K562 (cell line): ENCODE measurements around the gene DHCR24. TPM values are rescaled to one million over a fixed set of nuclear protein-coding genes. Genes with fewer than 3 reads are reported as not detected.
A peak's percentile ranks its signal among the peaks of the same experiment; 100 is the strongest.

Experiments used
- ATAC-seq: fragments of 200-7000 bp; cut with Tn5 transposase; 3 replicates; pipeline ENCODE4 v1.9.1; 2020; ENCODE audit warnings: moderate library complexity
- BruUV-seq: library from RNA; stranded (reverse); fragments of 400-500 nt; replicated peaks from 2 replicates; lab custom pipeline; 2021; lab: Mats Ljungman, UMichigan
- CTCF ChIA-PET: fragments of 300-600 bp; formaldehyde crosslinking; extraction: SDS; loops from one replicate; lab custom pipeline; 2021; ENCODE audit warnings: low intra/inter-chr PET ratio; lab: Yijun Ruan, JAX
- POLR2A ChIA-PET: fragments of 300-600, 350-650 bp; sonication (Branson Sonifier 250); formaldehyde crosslinking; extraction: SDS; loops from one replicate; lab custom pipeline; 2021; ENCODE audit warnings: antibody characterized with exemption, inconsistent platforms; lab: Yijun Ruan, JAX
- DNase-seq, 4 experiments: peaks; one replicate each; pipeline versions ENCODE4 v3.0.0 to v3.0.0-alpha.2; 2011 to 2018; ENCODE audit warnings: low spot score in 3 of 4, mixed read lengths in 3 of 4; ENCODE audit errors: extremely low read depth in 1 of 4
- FAIRE-seq: peaks from 2 replicates; lab custom pipeline; 2011; peaks lifted over from hg19 to GRCh38; lab: Jason Lieb, UNC
- H2AFZ ChIP-seq: 2 replicates; pipeline ENCODE4 v1.6.0; 2011; ENCODE audit warnings: low read depth, low read length, control low read depth, inconsistent platforms
- H3K27ac ChIP-seq: fragments of 200-600 bp; 3 replicates; pipeline ENCODE4 v1.8.0; 2011; ENCODE audit warnings: low read depth, mild to moderate bottlenecking, control low read depth, inconsistent platforms, low read length, moderate library complexity, mixed read lengths; ENCODE audit errors: extremely low read depth
- H3K27me3 ChIP-seq, 2 experiments: fragments of 300-600 bp in 1 of 2; 2 replicates in 1 of 2; 3 replicates in 1 of 2; pipeline versions ENCODE4 v1.6.0 to v1.8.0; 2011; ENCODE audit warnings: inconsistent platforms in 2 of 2, low read length in 2 of 2, mild to moderate bottlenecking in 1 of 2, mixed read lengths in 1 of 2, moderate library complexity in 1 of 2; ENCODE audit not compliant: control insufficient read depth in 2 of 2, insufficient read depth in 2 of 2
- H3K36me3 ChIP-seq: fragments of 300-600 bp; 3 replicates; pipeline ENCODE4 v1.8.0; 2011; ENCODE audit warnings: mild to moderate bottlenecking, low read length, inconsistent platforms; ENCODE audit not compliant: control insufficient read depth, insufficient read depth
- H3K4me1 ChIP-seq, 2 experiments: fragments of 200-600 bp in 1 of 2; replicated peaks in 1 of 2; 2 replicates in 1 of 2; 3 replicates in 1 of 2; pipeline versions ENCODE4 v1.5.1 to v1.8.0; 2011; ENCODE audit warnings: inconsistent platforms in 2 of 2, low read length in 2 of 2, mild to moderate bottlenecking in 1 of 2, mixed read lengths in 1 of 2, moderate library complexity in 1 of 2; ENCODE audit not compliant: control insufficient read depth in 2 of 2, insufficient read depth in 2 of 2
- H3K4me2 ChIP-seq: 2 replicates; pipeline ENCODE4 v1.6.1; 2011; ENCODE audit warnings: low read length, control low read depth, inconsistent platforms, mixed read lengths; ENCODE audit not compliant: insufficient read depth
- H3K4me3 ChIP-seq: fragments of 200-600 bp; sonication (generic), shearing (Covaris generic); 2 replicates; pipeline ENCODE4 v1.5.1; 2016; ENCODE audit warnings: control low read depth, inconsistent platforms
- H3K79me2 ChIP-seq: fragments of 200-600 bp; 3 replicates; pipeline ENCODE4 v1.8.0; 2011; ENCODE audit warnings: low read length, inconsistent platforms; ENCODE audit not compliant: control insufficient read depth, insufficient read depth
- H3K9ac ChIP-seq, 2 experiments: 2 replicates each; pipeline versions ENCODE4 v1.6.0 to v1.6.1; 2011; ENCODE audit warnings: low read depth in 2 of 2, low read length in 2 of 2, control low read depth in 1 of 2, inconsistent platforms in 1 of 2, mild to moderate bottlenecking in 1 of 2, mixed read lengths in 1 of 2; ENCODE audit not compliant: insufficient read depth in 1 of 2
- H3K9me1 ChIP-seq: one replicate; pipeline ENCODE4 v1.6.0; 2011; ENCODE audit warnings: inconsistent platforms, mild to moderate bottlenecking, low read length, moderate library complexity; ENCODE audit not compliant: control insufficient read depth, insufficient read depth
- H3K9me3 ChIP-seq: replicated peaks from 2 replicates; pipeline ENCODE4 v1.5.1; 2011; ENCODE audit warnings: low read depth, low read length, inconsistent platforms; ENCODE audit not compliant: control insufficient read depth, insufficient read depth
- H4K20me1 ChIP-seq: replicated peaks from 2 replicates; pipeline ENCODE4 v1.6.1; 2011; ENCODE audit warnings: low read length, inconsistent platforms, mixed read lengths; ENCODE audit not compliant: control insufficient read depth, insufficient read depth
- ARID1B ChIP-seq: fragments of 450-650 bp; IDR thresholded peaks from 2 replicates; pipeline ENCODE4 v1.6.1; 2016; ENCODE audit warnings: antibody characterized with exemption, mild to moderate bottlenecking, inconsistent platforms
- ATF6 ChIP-seq: sonication (generic); formaldehyde crosslinking; IDR thresholded peaks from 2 replicates; pipeline ENCODE4 v1.4.0; 2020; ENCODE audit warnings: mild to moderate bottlenecking, missing genetic modification reagents
- CC2D1A ChIP-seq: fragments of 450-650 bp; IDR thresholded peaks from 2 replicates; pipeline ENCODE4 v1.6.1; 2017; ENCODE audit warnings: mild to moderate bottlenecking
- DPF2 ChIP-seq: fragments of 450-650 bp; IDR thresholded peaks from 2 replicates; pipeline ENCODE4 v1.6.1; 2016
- ETV5 ChIP-seq: sonication (generic); formaldehyde crosslinking; IDR thresholded peaks from 2 replicates; pipeline ENCODE4 v1.4.0; 2020; ENCODE audit warnings: low read depth, mild to moderate bottlenecking, missing genetic modification reagents
- FOXM1 ChIP-seq, 2 experiments: fragments of 450-650 bp in 1 of 2; sonication (generic) in 1 of 2; formaldehyde crosslinking in 1 of 2; IDR thresholded peaks; 2 replicates each; pipeline versions ENCODE4 v1.6.1 to v1.9.0; 2017 to 2022; ENCODE audit warnings: low read depth in 2 of 2, mild to moderate bottlenecking in 2 of 2, missing genetic modification reagents in 1 of 2, moderate library complexity in 1 of 2
- PBX2 ChIP-seq, 2 experiments: IDR thresholded peaks in 1 of 2; conservative IDR thresholded peaks in 1 of 2; 2 replicates each; pipeline ENCODE4 v1.6.1; 2016; ENCODE audit warnings: low read depth in 2 of 2, mild to moderate bottlenecking in 1 of 2, missing compliant biosample characterization in 1 of 2, missing genetic modification characterization in 1 of 2, moderate library complexity in 1 of 2
- PHB2 ChIP-seq: fragments of 450-650 bp; IDR thresholded peaks from 2 replicates; pipeline ENCODE4 v1.6.1; 2017; ENCODE audit warnings: low read depth
- PHTF2 ChIP-seq: fragments of 250-450 bp; sonication (Bioruptor Pico); IDR thresholded peaks from 2 replicates; pipeline ENCODE4 v1.5.0; 2021; ENCODE audit warnings: mild to moderate bottlenecking
- RBM14 ChIP-seq: fragments of 200-400 bp; formaldehyde crosslinking; IDR thresholded peaks from 2 replicates; pipeline ENCODE4 v1.6.1; 2018; ENCODE audit warnings: low read depth, mild to moderate bottlenecking, low read length, moderate library complexity, borderline replicate concordance; ENCODE audit not compliant: insufficient read depth
- STAT6 ChIP-seq: sonication (generic); formaldehyde crosslinking; IDR thresholded peaks from 2 replicates; pipeline ENCODE4 v1.8.1; 2023; ENCODE audit warnings: mild to moderate bottlenecking, missing genetic modification reagents
- ZNF239 ChIP-seq: fragments of 250-450 bp; sonication (Bioruptor Pico); IDR thresholded peaks from 2 replicates; pipeline ENCODE4 v1.4.0; 2020; ENCODE audit warnings: mild to moderate bottlenecking
- WGBS: fragments of 100-300 bp; shearing (Covaris generic); methylation state at CpG from one replicate; pipeline ENCODE4 v1.1.6; 2016; ENCODE audit warnings: low coverage, mixed read lengths; ENCODE audit not compliant: insufficient coverage; ENCODE audit errors: missing lambda C conversion rate; 5-methylcytosine and 5-hydroxymethylcytosine counted together
- in situ Hi-C: fragments of 300-500 bp; cut with MboI; formaldehyde crosslinking; loops from 4 replicates; pipeline ENCODE4 v1.15.0; 2018; ENCODE audit warnings: inconsistent platforms, mixed read lengths
- intact Hi-C: fragments of 100-400 bp; cut with micrococcal nuclease; formaldehyde crosslinking; loops from 2 replicates; pipeline ENCODE4 v1.14.2; 2022
- polyA plus RNA-seq, 8 experiments: library from polyadenylated mRNA; depleted of rRNA in 4 of 8; stranded (reverse) in 5 of 8; unstranded in 3 of 8; fragments of >200 nt; fragmentation: Nextera tagmentation in 2 of 8; fragmentation: Illumina TruSeq in 1 of 8; extraction: Ambion mirVana in 2 of 8; extraction: Trizol in 1 of 8; gene quantifications; 2 replicates each; pipeline versions ENCODE4 v1.2.1 to v1.2.3, GENCODE V29; 2011 to 2014; ENCODE audit warnings: inconsistent platforms in 1 of 8, missing spikeins in 1 of 8
- total RNA-seq, 7 experiments: library from RNA; depleted of rRNA in 6 of 7; stranded (reverse); fragments of >200 nt in 6 of 7; fragmentation: Illumina TruSeq in 2 of 7; extraction: Trizol in 2 of 7; gene quantifications; 2 replicates each; pipeline versions ENCODE4 v1.2.1 to v1.2.3, GENCODE V29; 2011 to 2021; ENCODE audit warnings: low replicate concordance in 1 of 7

The DHCR24 gene
- total and polyA plus RNA-seq, 9 of the 15 experiments (the other 6 are each of a cell fraction or from before 2014, with no cell fraction given) = 23.4 to 161 (median 79.9) TPM

- no peaks in the 10 kb centered on the region for H3K27me3 ChIP-seq
- peak overlapping the region; percentile 92 for H2AFZ ChIP-seq
- POLR2A ChIA-PET = interaction anchor here (0.5 to 4.3 kb wide), 12 partner anchors 9 to 464 kb away, joined by 3 to 17 read pairs (median 4); no protein-coding TSS in a partner anchor
- H3K36me3 ChIP-seq = peaks cover 50% of the 10 kb centered on the region
- H3K4me2 ChIP-seq = peak overlapping the region; percentile 96
- CTCF ChIA-PET = no interaction called here
- DNase-seq = peak; percentile 54 to 74 (median 58)
- peak overlapping the region; percentile 89 for H3K27ac ChIP-seq
- intact Hi-C loops = loop anchor here (1.0 kb wide), 1 partner anchor 25 kb away; no protein-coding TSS in a partner anchor
- peaks cover 30 to 33% of the 10 kb centered on the region in 2 experiments; a peak in 4 of 5 replicates for H3K4me1 ChIP-seq
- ATAC-seq = peak; percentile 35
- peak overlapping the region; percentile 79 to 95 for H3K9ac ChIP-seq
- peak; percentile 83 for FAIRE-seq
- H4K20me1 ChIP-seq = peaks cover 24% of the 10 kb centered on the region
- BruUV-seq = TSS peak; percentile 47
- H3K9me3 ChIP-seq = no peaks in the 10 kb centered on the region
- in situ Hi-C loops = no loop called here
- H3K9me1 ChIP-seq = no peaks in the 10 kb centered on the region
- 4% methylated on average over 20 of the region's 24 CpGs for WGBS
- H3K4me3 ChIP-seq = peak overlapping the region; percentile 95
- peaks cover 60% of the 10 kb centered on the region for H3K79me2 ChIP-seq
- TF ChIP-seq ATF6 (CRISPR knock-in tag) = 0 out of 2 replicates have a peak, but pooled peaks have one; percentile 55
- TF ChIP-seq FOXM1 (IDR thresholded peaks at IDR 0.05; ENCODE audit: low read depth) = no peak
- TF ChIP-seq FOXM1 (CRISPR knock-in tag; IDR thresholded peaks at IDR 0.05; ENCODE audit: low read depth) = 0 out of 2 replicates have a peak, but pooled peaks have one; percentile 74
- TF ChIP-seq PHTF2 (CRISPR knock-in tag) = no peak
- TF ChIP-seq PBX2 (CRISPR knock-in tag; IDR thresholded peaks at IDR 0.05; ENCODE audit: low read depth) = no peak
- TF ChIP-seq PBX2 (tag; conservative IDR thresholded peaks at IDR 0.05; ENCODE audit: low read depth) = no peak
- TF ChIP-seq PHB2 = 0 out of 2 replicates have a peak, but pooled peaks have one; percentile 11
- peak; percentile 43 for TF ChIP-seq ARID1B
- no peak for TF ChIP-seq RBM14
- no peak for TF ChIP-seq STAT6 (CRISPR knock-in tag)
- TF ChIP-seq ZNF239 (CRISPR knock-in tag) = no peak
- no peak for TF ChIP-seq ETV5 (CRISPR knock-in tag)
- 0 out of 2 replicates have a peak, but pooled peaks have one; percentile 32 for TF ChIP-seq CC2D1A
- peak; percentile 37; the same call in 1 of the 2 replicates for TF ChIP-seq DPF2
These were observed 930 bp downstream of the DHCR24 start for GRCh38 chr1:54885807-54886723.
